Ramos (cell line): ENCODE results near the gene UGT2A2.

ENCODE experiments used
- in situ Hi-C: fragments of 300-500 bp; cut with MboI; formaldehyde crosslinking; loops from one replicate; pipeline ENCODE4 v1.14.3; 2022; ENCODE audit warnings: low sequenced_read_pairs; ENCODE audit not compliant: unreplicated experiment

The UGT2A2 gene

GRCh38 chr4:69577245-69577644 is 62.2 kb downstream of the UGT2A2 start:
- in situ Hi-C loops: no loop called here

GRCh38 chr4:69576251-69576877 is 63.1 kb downstream of the UGT2A2 start:
- in situ Hi-C loops: no loop called here

GRCh38 chr4:69568787-69569186 is 70.7 kb downstream of the UGT2A2 start:
- in situ Hi-C loops: no loop called here

GRCh38 chr4:69563424-69563823 is 76.0 kb downstream of the UGT2A2 start:
- in situ Hi-C loops: no loop called here

- in situ Hi-C loops: no loop called here
Observed at GRCh38 chr4:69549651-69550050, 89.8 kb downstream of the UGT2A2 start.

GRCh38 chr4:69546134-69546765 is 93.2 kb downstream of the UGT2A2 start:
- in situ Hi-C loops: no loop called here
